HepG2 (cell line): ENCODE measurements around the gene MTCL1. TPM values are rescaled to one million over a fixed set of nuclear protein-coding genes. Genes with fewer than 3 reads are reported as not detected.

Source experiments
- ATAC-seq: fragments of 200-7000 bp; cut with Tn5 transposase; 3 replicates; pipeline ENCODE4 v1.9.1; 2020; ENCODE audit warnings: mild to moderate bottlenecking, moderate library complexity
- BruUV-seq: library from RNA; stranded (reverse); fragments of 400-500 nt; replicated peaks from 2 replicates; lab custom pipeline; 2021; lab: Mats Ljungman, UMichigan
- CTCF ChIA-PET: fragments of 300-600 bp; formaldehyde crosslinking; extraction: SDS; loops from one replicate; lab custom pipeline; 2021; ENCODE audit warnings: low total read pairs, inconsistent platforms, low intra/inter-chr PET ratio; lab: Yijun Ruan, JAX
- POLR2A ChIA-PET: fragments of 350-600 bp; sonication (Branson Sonifier 250); formaldehyde crosslinking; loops from one replicate; lab custom pipeline; 2020; ENCODE audit warnings: antibody characterized with exemption, inconsistent platforms; lab: Yijun Ruan, JAX
- DNase-seq: peaks from one replicate; pipeline ENCODE4 v3.0.0-alpha.2; 2015; ENCODE audit warnings: low spot score
- FAIRE-seq: peaks from 3 replicates; lab custom pipeline; 2011; peaks lifted over from hg19 to GRCh38; lab: Jason Lieb, UNC
- H2AFZ ChIP-seq: one replicate; pipeline ENCODE4 v1.6.1; 2011; ENCODE audit warnings: low read length, inconsistent platforms
- H3K27ac ChIP-seq: fragments of 300-600 bp; 3 replicates; pipeline ENCODE4 v1.8.0; 2011; ENCODE audit warnings: mixed run types, mild to moderate bottlenecking, mixed read lengths, low read length, inconsistent platforms; ENCODE audit not compliant: insufficient read depth; ENCODE audit errors: extremely low read length
- H3K27me3 ChIP-seq, 2 experiments: fragments of 200-600 bp in 1 of 2; 2 replicates in 1 of 2; 3 replicates in 1 of 2; pipeline versions ENCODE4 v1.6.0 to v1.8.0; 2011; ENCODE audit warnings: low read length in 2 of 2, mild to moderate bottlenecking in 2 of 2, moderate library complexity in 2 of 2, inconsistent platforms in 1 of 2; ENCODE audit not compliant: insufficient read depth in 2 of 2, control insufficient read depth in 1 of 2
- H3K36me3 ChIP-seq, 2 experiments: fragments of 200-600 bp in 1 of 2; replicated peaks in 1 of 2; 2 replicates in 1 of 2; 3 replicates in 1 of 2; pipeline versions ENCODE4 v1.5.1 to v1.8.0; 2011; ENCODE audit warnings: low read length in 2 of 2, inconsistent platforms in 1 of 2; ENCODE audit not compliant: insufficient read depth in 2 of 2, control insufficient read depth in 1 of 2
- H3K4me1 ChIP-seq: 2 replicates; pipeline ENCODE4 v1.5.1; 2012; ENCODE audit warnings: low read length, inconsistent platforms; ENCODE audit not compliant: insufficient read depth
- H3K4me2 ChIP-seq: 2 replicates; pipeline ENCODE4 v1.6.0; 2011; ENCODE audit warnings: low read depth, low read length, inconsistent platforms
- H3K4me3 ChIP-seq, 3 experiments: fragments of 200-600 bp in 1 of 3; sonication (generic), shearing (Covaris generic) in 1 of 3; replicated peaks in 1 of 3; 2 replicates each; pipeline ENCODE4 v1.5.1; 2011 to 2016; ENCODE audit warnings: low read length in 3 of 3, inconsistent platforms in 2 of 3, low read depth in 2 of 3, mild to moderate bottlenecking in 2 of 3, control low read depth in 1 of 3, mixed read lengths in 1 of 3; ENCODE audit not compliant: insufficient read depth in 1 of 3
- H3K79me2 ChIP-seq: one replicate; pipeline ENCODE4 v1.6.1; 2011; ENCODE audit warnings: low read length, inconsistent platforms; ENCODE audit not compliant: insufficient read depth
- H3K9ac ChIP-seq: 2 replicates; pipeline ENCODE4 v1.6.0; 2011; ENCODE audit warnings: mild to moderate bottlenecking, low read depth, low read length, inconsistent platforms; ENCODE audit not compliant: insufficient read depth
- H3K9me3 ChIP-seq: 2 replicates; pipeline ENCODE4 v1.5.1; 2012; ENCODE audit warnings: mild to moderate bottlenecking, low read length
- H4K20me1 ChIP-seq: 2 replicates; pipeline ENCODE4 v1.6.0; 2011; ENCODE audit warnings: inconsistent platforms, mild to moderate bottlenecking, low read length, moderate library complexity; ENCODE audit not compliant: insufficient read depth
- AKAP8 ChIP-seq: sonication (generic); formaldehyde crosslinking; IDR thresholded peaks from 2 replicates; pipeline ENCODE4 v1.5.1; 2020; ENCODE audit warnings: mild to moderate bottlenecking, missing genetic modification reagents
- ATF7 ChIP-seq, 2 experiments: fragments of 450-650 bp in 1 of 2; sonication (generic) in 1 of 2; formaldehyde crosslinking in 1 of 2; IDR thresholded peaks; 2 replicates each; pipeline versions ENCODE4 v1.4.0 to v1.6.1; 2016 to 2020; ENCODE audit warnings: antibody characterized with exemption in 1 of 2, mild to moderate bottlenecking in 1 of 2, missing genetic modification reagents in 1 of 2
- ATF7-NPFF ChIP-seq: sonication (generic); formaldehyde crosslinking; IDR thresholded peaks from 2 replicates; pipeline ENCODE4 v1.8.1; 2023; ENCODE audit warnings: mild to moderate bottlenecking, low read depth, missing genetic modification reagents, moderate library complexity
- KLF6 ChIP-seq: IDR thresholded peaks from 2 replicates; pipeline ENCODE4 v1.8.0; 2016; ENCODE audit warnings: missing biosample characterization, missing genetic modification reagents
- MATR3 ChIP-seq: sonication (generic); formaldehyde crosslinking; IDR thresholded peaks from 2 replicates; pipeline ENCODE4 v1.4.0; 2020; ENCODE audit warnings: missing genetic modification reagents
- SKI ChIP-seq: fragments of 450-650 bp; IDR thresholded peaks from one replicate; pipeline ENCODE4 v1.6.1; 2018; ENCODE audit warnings: mild to moderate bottlenecking; ENCODE audit not compliant: partially characterized antibody
- SMARCC2 ChIP-seq: fragments of 450-650 bp; IDR thresholded peaks from 2 replicates; pipeline ENCODE4 v1.6.1; 2017; ENCODE audit warnings: antibody characterized with exemption, mild to moderate bottlenecking
- SNAPC4 ChIP-seq: sonication (generic); formaldehyde crosslinking; IDR thresholded peaks from 2 replicates; pipeline ENCODE4 v1.4.0; 2020; ENCODE audit warnings: mild to moderate bottlenecking, missing genetic modification reagents
- SP1 ChIP-seq, 2 experiments: fragments of 450-650 bp in 1 of 2; sonication (generic) in 1 of 2; formaldehyde crosslinking in 1 of 2; IDR thresholded peaks; 2 replicates each; pipeline versions ENCODE4 v1.4.0 to v1.6.1; 2016 to 2020; ENCODE audit warnings: missing genetic modification reagents in 1 of 2
- TOE1 ChIP-seq: sonication (generic); formaldehyde crosslinking; IDR thresholded peaks from 2 replicates; pipeline ENCODE4 v1.4.0; 2020; ENCODE audit warnings: mild to moderate bottlenecking, missing genetic modification reagents
- ZNF20 ChIP-seq: sonication (generic); formaldehyde crosslinking; IDR thresholded peaks from 2 replicates; pipeline ENCODE4 v1.4.0; 2020; ENCODE audit warnings: mild to moderate bottlenecking, moderate library complexity, missing genetic modification reagents
- ZNF841 ChIP-seq: sonication (generic); formaldehyde crosslinking; IDR thresholded peaks from 2 replicates; pipeline ENCODE4 v1.8.1; 2023; ENCODE audit warnings: missing genetic modification reagents, borderline replicate concordance
- WGBS: methylation state at CpG from one replicate; pipeline ENCODE4 v1.1.6; 2017; ENCODE audit warnings: low lambda C conversion rate; 5-methylcytosine and 5-hydroxymethylcytosine counted together
- in situ Hi-C: cut with HindIII; loops from 2 replicates; pipeline ENCODE4 v1.10.0; 2017; ENCODE audit warnings: low pct_unique_long_range_greater_than_20kb; ENCODE audit not compliant: extremely low pct_ligation_motif_present
- intact Hi-C: fragments of 100-400 bp; cut with micrococcal nuclease; formaldehyde crosslinking; loops from one replicate; pipeline ENCODE4 v1.10.0; 2022; ENCODE audit not compliant: unreplicated experiment
- polyA plus RNA-seq, 8 experiments: library from polyadenylated mRNA; depleted of rRNA in 3 of 8; stranded (reverse) in 7 of 8; unstranded in 1 of 8; fragments of >200 nt; fragmentation: Illumina TruSeq in 4 of 8; extraction: Trizol in 4 of 8; gene quantifications; 2 replicates each; pipeline versions ENCODE4 v1.2.1 to v1.2.3, GENCODE V29; 2011 to 2016; ENCODE audit warnings: low read depth in 4 of 8, missing spikeins in 1 of 8, mixed read lengths in 1 of 8; ENCODE audit not compliant: insufficient read depth in 1 of 8
- total RNA-seq, 5 experiments: library from RNA; depleted of rRNA; stranded (reverse); fragments of >200 nt; fragmentation: Illumina TruSeq; extraction: Trizol; gene quantifications; 2 replicates each; pipeline ENCODE4 v1.2.3, GENCODE V29; 2016; ENCODE audit warnings: low read depth in 1 of 5

MTCL1 gene
- total and polyA plus RNA-seq, 2 of the 13 experiments (the other 11 are each of a cell fraction or from before 2014, with no cell fraction given), result 3.1 to 3.2 TPM

GRCh38 chr18:8773980-8774379 lies 68.6 kb downstream of the MTCL1 start:
- ChIA-PET CTCF (no interaction called here), POLR2A (no interaction called here)
- H3K9me3 ChIP-seq, result no peaks in the 10 kb centered on the region
- H3K4me3 ChIP-seq, result no peak overlapping the region
- in situ Hi-C loops (no loop called here), intact Hi-C loops (no loop called here)
- no peak overlapping the region for H3K27ac ChIP-seq
- TF ChIP-seq ATF7 (IDR thresholded peaks at IDR 0.05) (peak; percentile 62), ATF7 (CRISPR knock-in tag; IDR thresholded peaks at IDR 0.05) (no peak), AKAP8 (no peak)
- no peak overlapping the region for H3K4me2 ChIP-seq
- no peaks in the 10 kb centered on the region for H3K4me1 ChIP-seq
- H3K79me2 ChIP-seq, result no peaks in the 10 kb centered on the region
- no peaks in the 10 kb centered on the region for H4K20me1 ChIP-seq
- H3K9ac ChIP-seq, result no peak overlapping the region
- 90% methylated on average over 5 of the region's 5 CpGs for WGBS
- BruUV-seq, result no TSS peak
- no peak overlapping the region for H2AFZ ChIP-seq
- H3K36me3 ChIP-seq, result no peaks in the 10 kb centered on the region
- ATAC-seq (no peak), FAIRE-seq (no peak), DNase-seq (no peak)
- H3K27me3 ChIP-seq, result no peaks in the 10 kb centered on the region

DNA sequence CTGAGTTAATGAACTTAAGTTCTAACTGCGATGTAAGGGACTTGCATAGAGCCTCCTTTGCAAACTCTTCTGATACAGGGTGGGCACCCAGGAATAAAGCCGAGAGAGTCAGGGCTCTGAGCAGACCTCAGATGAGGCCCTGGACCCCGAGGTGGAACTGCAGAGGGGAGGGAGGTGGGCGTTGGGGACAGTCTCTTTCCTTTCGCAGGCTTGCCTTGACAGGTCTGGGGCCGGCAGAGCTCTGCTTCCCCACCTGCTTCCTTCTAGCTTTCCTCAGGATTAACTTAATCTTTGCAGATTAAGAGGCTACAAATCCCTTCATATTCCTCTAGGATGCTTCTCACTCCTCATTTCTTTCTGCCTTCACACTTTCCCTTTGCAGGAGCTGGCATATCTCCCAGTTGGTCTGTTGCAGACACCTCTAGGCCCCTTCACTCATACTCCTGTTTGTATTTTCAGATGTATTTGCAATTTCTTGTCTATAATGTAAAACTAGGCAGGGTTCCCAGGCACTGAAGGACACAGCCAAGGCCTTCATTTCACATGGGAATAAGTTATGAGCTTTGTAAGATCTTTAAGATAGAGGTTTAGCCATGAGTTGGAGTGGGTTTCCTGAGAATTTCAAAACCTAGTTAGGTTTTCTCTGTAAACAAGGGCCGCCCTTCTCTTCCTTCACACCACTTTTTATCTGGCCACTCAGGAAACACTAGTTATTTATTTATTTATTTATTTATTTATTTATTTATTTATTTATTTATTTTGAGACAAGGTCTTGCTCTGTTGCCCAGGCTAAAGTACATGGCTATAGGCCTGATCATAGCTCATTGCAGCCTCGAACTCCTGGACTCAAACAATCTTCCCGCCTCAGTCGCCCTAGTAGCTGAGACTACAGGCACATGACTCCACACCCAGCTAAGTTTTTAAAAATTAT lies 70.9 kb downstream of the MTCL1 start:
- TF ChIP-seq ZNF841 (CRISPR knock-in tag), result no peak
- no peak for TF ChIP-seq SP1 (IDR thresholded peaks at IDR 0.05)
- TF ChIP-seq SP1 (CRISPR knock-in tag; IDR thresholded peaks at IDR 0.05), result no peak
- no peak for TF ChIP-seq ATF7-NPFF (CRISPR knock-in tag)
- no peak for TF ChIP-seq SMARCC2
- TF ChIP-seq KLF6 (CRISPR knock-in tag), result no peak
- no peak for TF ChIP-seq TOE1
- TF ChIP-seq ZNF20 (CRISPR knock-in tag), result no peak
- no peak for TF ChIP-seq SKI
- no peak for TF ChIP-seq MATR3
- TF ChIP-seq SNAPC4 (CRISPR knock-in tag), result no peak
- Histone ChIP-seq H4K20me1 (no peaks in the 10 kb centered on the region), H3K4me3 (no peak overlapping the region), H3K79me2 (no peaks in the 10 kb centered on the region), H2AFZ (no peak overlapping the region), H3K4me2 (no peak overlapping the region), H3K9me3 (no peaks in the 10 kb centered on the region), H3K9ac (no peak overlapping the region), H3K27me3 (no peaks in the 10 kb centered on the region), H3K36me3 (no peaks in the 10 kb centered on the region), H3K27ac (no peak overlapping the region), H3K4me1 (peaks cover 6% of the 10 kb centered on the region)
- 77% methylated on average over 10 of the region's 10 CpGs for WGBS
- ChIA-PET CTCF (no interaction called here), POLR2A (no interaction called here)
- FAIRE-seq (no peak), ATAC-seq (no peak), DNase-seq (no peak)
- no TSS peak for BruUV-seq
- intact Hi-C loops (no loop called here), in situ Hi-C loops (no loop called here)
